Fibroblast of gingiva (primary cell): Measurements from ENCODE around the gene RAPGEF5.
"Not testable (repeated sequence)": the region's sequence is repeated elsewhere in the genome, so short reads cannot be mapped to it uniquely, and the experiment has no call there.

Source experiments
- DNase-seq: peaks from one replicate; pipeline ENCODE4 v3.0.0-alpha.2; 2011; ENCODE audit warnings: low read depth

The RAPGEF5 gene

GRCh38 chr7:22117222-22117621 lies 239.7 kb downstream of the RAPGEF5 start:
- DNase-seq = no peak

GRCh38 chr7:22116451-22117030 lies 240.4 kb downstream of the RAPGEF5 start:
- no peak for DNase-seq

DNA sequence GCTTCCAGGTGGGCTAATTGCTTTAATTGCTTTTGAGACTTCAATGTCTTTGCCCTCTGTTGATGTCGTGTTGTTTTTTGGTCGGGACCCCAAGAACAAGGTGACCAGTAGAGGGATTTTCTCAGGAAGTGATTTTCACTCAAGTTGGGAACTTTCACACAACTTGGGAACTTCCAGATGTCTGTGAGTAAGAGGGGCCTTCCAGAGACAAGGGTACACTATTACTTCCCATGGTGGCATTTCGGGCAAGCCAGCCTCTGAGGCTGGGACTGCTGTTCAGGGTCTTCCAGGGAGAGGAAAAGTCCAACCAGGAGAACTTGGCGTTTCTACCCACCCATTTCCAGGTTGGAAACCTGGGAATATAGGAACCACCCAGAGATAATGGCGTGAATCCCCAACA lies 241.3 kb downstream of the RAPGEF5 start:
- DNase-seq = no peak

- no peak for DNase-seq
Observed at GRCh38 chr7:22114440-22114981, 242.4 kb downstream of the RAPGEF5 start.

- DNase-seq = no peak
Observed at GRCh38 chr7:22113041-22113440, 243.9 kb downstream of the RAPGEF5 start.

GRCh38 chr7:22111661-22112060 lies 245.3 kb downstream of the RAPGEF5 start:
- no peak for DNase-seq

- peak; percentile 19 for DNase-seq
Observed at GRCh38 chr7:22110881-22111280, 246.1 kb downstream of the RAPGEF5 start.

DNA sequence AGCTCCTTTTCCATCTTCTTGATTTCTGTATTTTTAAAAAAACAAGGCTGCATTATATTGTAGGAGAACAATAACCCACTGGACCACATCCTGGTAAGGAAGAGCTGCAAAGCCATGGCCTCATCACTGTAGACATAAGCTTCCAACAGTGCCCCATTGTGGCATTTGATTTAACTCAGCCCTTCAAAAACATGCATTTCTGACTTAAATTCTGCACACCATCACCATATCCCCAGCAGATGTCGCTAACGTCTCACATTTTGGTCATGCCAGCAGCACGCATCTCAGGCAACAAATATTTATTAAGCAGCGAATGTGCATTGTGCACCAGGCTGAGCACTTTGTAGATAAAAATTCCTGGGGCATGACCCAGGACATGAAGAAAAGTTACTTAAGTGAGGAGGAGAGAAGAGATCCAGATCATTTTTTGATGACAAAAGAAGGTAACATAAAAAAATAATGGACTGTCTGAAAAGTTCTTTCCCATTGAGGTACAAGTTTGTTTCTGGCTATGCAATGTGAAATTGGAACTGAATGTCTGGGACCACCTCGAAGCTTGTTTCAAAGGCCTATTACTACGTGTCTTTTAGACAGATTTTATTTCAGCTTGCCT lies 246.6 kb downstream of the RAPGEF5 start:
- peak; percentile 79 for DNase-seq

DNA sequence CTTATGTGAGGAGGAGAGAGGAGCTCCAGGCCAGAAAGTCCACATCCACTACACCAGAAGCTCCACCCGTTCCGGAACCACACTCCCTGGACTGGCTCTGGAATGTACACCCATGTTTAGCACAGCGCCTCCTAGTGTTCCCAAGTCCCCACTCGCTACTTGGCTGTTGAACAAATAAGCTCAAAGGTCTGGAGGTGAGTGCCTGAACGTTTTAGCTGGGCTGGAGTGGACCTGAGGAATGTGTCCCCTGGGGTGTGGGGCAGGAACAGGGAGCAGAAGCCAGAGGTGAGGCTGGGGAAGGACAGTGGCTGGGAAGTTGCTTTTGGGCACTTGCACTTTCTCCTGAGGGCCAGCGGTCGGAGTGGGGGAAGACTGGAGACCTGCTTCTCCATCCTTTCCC lies 247.2 kb downstream of the RAPGEF5 start:
- peak; percentile 17 for DNase-seq

DNA sequence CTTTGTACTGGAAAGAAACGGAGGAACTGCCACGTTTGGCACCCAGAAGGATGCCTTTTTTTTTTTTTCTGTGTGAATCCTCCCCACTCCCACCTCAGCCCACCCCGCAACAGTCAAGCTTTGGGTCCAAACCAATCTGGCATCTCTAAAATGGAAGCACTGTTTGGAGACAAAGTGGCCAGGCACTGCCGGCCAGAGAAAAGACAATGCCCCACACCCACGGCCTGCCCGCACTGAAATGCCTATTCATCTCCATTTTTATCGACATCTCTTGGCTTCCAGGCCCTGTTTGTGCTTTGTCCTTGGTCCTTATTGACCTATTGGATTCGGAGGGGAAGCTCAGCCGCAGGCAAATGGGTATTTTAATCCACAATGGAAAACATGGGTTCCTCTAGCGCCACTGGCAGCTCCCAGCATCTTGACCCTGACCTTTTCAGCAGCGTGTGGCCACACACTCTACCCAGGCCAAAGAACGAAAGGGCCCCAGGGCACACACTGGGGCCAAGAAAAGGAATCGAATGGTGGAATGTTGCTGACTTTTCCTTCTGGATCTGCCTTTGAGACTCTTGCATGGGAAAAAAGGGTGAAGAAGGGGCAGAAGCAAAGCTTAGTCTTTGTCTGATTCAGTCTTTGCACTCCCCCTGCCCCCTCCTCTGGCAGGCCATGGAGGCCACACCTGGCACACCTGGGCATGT lies 248.7 kb downstream of the RAPGEF5 start:
- DNase-seq = no peak

- DNase-seq = no peak
Observed at GRCh38 chr7:22105550-22105949, 251.4 kb downstream of the RAPGEF5 start.

GRCh38 chr7:22094413-22095342 lies 262.3 kb downstream of the RAPGEF5 start:
- DNase-seq = peak; percentile 75

GRCh38 chr7:22093936-22094335 lies 263.0 kb downstream of the RAPGEF5 start:
- DNase-seq = no peak

DNA sequence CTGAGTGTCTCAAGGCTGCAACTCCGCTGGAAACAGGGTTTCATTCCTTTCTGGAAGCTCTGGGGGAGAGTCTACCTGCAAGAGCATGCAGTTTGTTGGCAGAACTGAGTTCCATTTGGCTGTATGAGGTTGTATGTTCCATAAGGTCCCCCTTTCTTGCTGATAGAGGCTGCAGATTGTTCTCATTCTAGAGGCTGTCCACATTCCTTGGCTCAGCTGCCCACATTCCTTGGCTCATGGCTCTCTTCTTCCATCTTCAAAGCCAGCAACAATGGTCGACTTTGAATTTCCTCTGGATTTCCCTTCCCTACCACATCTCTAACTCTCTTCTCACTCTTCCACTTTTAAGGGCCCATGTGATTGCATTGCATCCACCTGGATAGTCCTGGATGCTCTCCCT lies 264.0 kb downstream of the RAPGEF5 start:
- DNase-seq = peak; percentile 27

DNA sequence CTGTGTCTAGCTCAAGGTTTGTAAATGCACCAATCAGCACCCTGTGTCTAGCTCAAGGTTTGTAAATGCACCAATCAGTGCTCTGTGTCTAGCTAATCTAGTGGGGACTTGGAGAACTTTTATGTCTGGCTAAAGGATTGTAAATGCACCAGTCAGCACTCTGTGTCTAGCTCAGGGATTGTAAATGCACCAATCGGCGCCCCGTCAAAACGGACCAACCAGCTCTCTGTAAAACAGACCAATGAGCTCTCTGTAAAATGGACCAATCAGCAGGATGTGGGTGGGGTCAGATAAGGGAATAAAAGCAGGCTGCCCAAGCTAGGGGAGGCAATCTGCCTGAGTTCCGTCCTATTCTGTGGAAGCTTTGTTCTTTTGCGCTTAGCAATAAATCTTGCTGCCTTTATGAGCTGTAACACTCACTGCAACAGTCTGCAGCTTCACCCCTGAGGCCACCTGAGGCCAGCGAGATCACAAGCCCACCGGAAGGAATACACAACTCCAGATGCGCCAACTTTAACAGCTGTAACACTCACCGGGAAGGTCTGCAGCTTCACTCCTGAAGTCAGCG lies 265.9 kb downstream of the RAPGEF5 start:
- not testable (repeated sequence) for DNase-seq

DNA sequence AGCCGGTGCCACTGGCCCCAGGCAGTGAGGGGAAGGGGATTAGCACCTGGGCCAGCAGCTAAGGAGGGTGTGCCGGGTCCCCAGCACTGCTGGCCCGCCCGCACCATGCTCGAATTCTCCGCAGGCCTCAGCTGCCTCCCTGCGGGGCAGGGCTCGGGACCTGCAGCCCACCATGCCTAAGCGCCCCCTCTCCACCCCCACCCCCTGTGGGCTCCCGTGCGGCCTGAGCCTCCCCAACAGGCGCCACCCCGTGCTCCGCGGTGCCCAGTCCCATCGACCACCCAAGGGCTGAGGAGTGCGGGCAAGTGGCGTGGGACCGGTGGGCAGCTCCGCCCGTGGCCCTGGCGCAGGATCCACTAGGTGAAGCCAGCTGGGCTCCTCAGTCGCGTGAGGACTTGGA lies 266.4 kb downstream of the RAPGEF5 start:
- DNase-seq = no peak

DNA sequence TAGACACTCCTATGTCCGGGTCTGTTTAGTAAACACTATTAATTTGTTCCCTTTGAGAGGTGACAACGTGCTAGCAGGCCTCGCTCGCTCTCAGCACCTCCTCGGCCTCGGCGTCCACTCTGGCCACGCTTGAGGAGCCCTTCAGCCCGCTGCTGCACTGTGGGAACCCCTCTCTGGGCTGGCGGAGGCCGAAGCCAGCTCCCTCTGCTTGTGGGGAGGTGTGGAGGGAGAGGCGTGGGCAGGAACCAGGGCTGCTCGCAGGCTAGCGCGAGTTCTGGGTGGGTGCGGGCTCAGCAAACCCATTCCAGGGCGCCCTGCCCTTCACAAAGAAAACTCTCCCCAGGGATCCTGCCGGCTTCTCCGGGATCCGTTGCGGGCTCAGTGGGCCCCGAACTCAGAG lies 266.8 kb downstream of the RAPGEF5 start:
- DNase-seq = no peak

- DNase-seq = no peak
Observed at GRCh38 chr7:22088827-22089226, 268.1 kb downstream of the RAPGEF5 start.

GRCh38 chr7:22087861-22088260 lies 269.1 kb downstream of the RAPGEF5 start:
- DNase-seq = no peak

DNA sequence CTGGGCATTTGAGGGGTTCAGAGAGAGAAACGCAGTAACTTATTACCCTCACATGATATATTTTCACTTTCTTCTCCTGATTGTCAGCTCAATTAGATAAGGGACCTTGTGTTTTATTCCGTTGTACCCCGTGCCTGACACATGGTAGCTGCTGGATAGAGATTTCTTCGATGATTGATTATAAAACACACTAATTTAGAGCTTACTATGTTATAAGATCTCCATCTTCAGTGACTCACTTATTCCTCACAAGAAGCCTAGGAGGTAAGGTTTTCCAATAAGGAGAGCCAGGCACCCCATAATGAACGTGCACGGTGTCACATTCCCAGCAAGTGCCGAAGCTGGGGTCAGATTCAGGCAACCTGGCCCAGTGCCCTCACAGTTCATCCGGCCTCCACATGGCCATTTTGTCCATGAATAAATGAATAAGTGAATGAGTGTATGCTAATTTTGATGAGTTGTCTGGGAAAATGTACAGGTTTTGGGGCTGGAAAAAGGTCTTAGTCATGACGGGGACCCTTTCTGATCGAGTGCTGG lies 273.2 kb downstream of the RAPGEF5 start:
- DNase-seq = peak; percentile 1

GRCh38 chr7:22082886-22083703 lies 273.9 kb downstream of the RAPGEF5 start:
- peak; percentile 79 for DNase-seq
